Osteocyte (in vitro differentiated cells): ENCODE results near the gene ITK. TPM values are rescaled to one million over a fixed set of nuclear protein-coding genes. Genes with fewer than 3 reads are reported as not detected.

ENCODE experiments used
- DNase-seq: peaks from one replicate; pipeline ENCODE4 v3.0.0; 2021; ENCODE audit warnings: mixed read lengths; ENCODE audit not compliant: unreplicated experiment; ENCODE audit errors: extremely low spot score
- H3K27ac Mint-ChIP-seq: one replicate; pipeline ENCODE4 v1.8.0; 2021; ENCODE audit warnings: mild to moderate bottlenecking, mixed read lengths; ENCODE audit not compliant: unreplicated experiment
- H3K27me3 Mint-ChIP-seq: one replicate; pipeline ENCODE4 v1.8.0; 2021; ENCODE audit warnings: mixed read lengths; ENCODE audit not compliant: unreplicated experiment
- H3K36me3 Mint-ChIP-seq: one replicate; pipeline ENCODE4 v1.8.0; 2021; ENCODE audit warnings: mixed read lengths; ENCODE audit not compliant: unreplicated experiment
- H3K4me1 Mint-ChIP-seq: one replicate; pipeline ENCODE4 v1.8.0; 2021; ENCODE audit warnings: mixed read lengths; ENCODE audit not compliant: unreplicated experiment
- H3K4me3 Mint-ChIP-seq: one replicate; pipeline ENCODE4 v1.8.0; 2021; ENCODE audit warnings: mild to moderate bottlenecking, moderate library complexity, mixed read lengths; ENCODE audit not compliant: unreplicated experiment
- H3K9me3 Mint-ChIP-seq: one replicate; pipeline ENCODE4 v1.8.0; 2021; ENCODE audit warnings: mixed read lengths; ENCODE audit not compliant: unreplicated experiment
- CTCF ChIP-seq: fragments of 200-600 bp; sonication (generic); IDR thresholded peaks from 2 replicates; pipeline ENCODE4 v1.5.0; 2021; ENCODE audit warnings: antibody characterized with exemption, mild to moderate bottlenecking, moderate library complexity
- total RNA-seq: library from RNA; stranded (reverse); gene quantifications from 2 replicates; pipeline ENCODE4 v1.2.1, GENCODE V29; 2021

ITK gene
- total RNA-seq, 1 donor from 2014 or later: not detected

- Mint-ChIP-seq H3K27ac (no peak overlapping the region), H3K9me3 (no peaks in the 10 kb centered on the region), H3K36me3 (peaks cover 6% of the 10 kb centered on the region), H3K27me3 (no peaks in the 10 kb centered on the region), H3K4me1 (no peaks in the 10 kb centered on the region), H3K4me3 (no peak overlapping the region)
- DNase-seq: peak; percentile 27
- TF ChIP-seq CTCF: no peak
Observed at GRCh38 chr5:157303023-157303422, 122.4 kb downstream of the ITK start.

- Mint-ChIP-seq H3K36me3 (peaks cover 4% of the 10 kb centered on the region), H3K4me1 (peaks cover 2% of the 10 kb centered on the region), H3K9me3 (no peaks in the 10 kb centered on the region), H3K27ac (no peak overlapping the region), H3K4me3 (no peak overlapping the region), H3K27me3 (no peaks in the 10 kb centered on the region)
- no peak for DNase-seq
- TF ChIP-seq CTCF: no peak
Observed at GRCh38 chr5:157303667-157304327, 123.2 kb downstream of the ITK start.

Other genes with a start within 250 kb of the ITK start
- gene TIMD4, start 217.6 kb upstream of the ITK start, total RNA-seq: not detected in 2 replicates
- not detected in 2 replicates for gene HAVCR1, start 121.7 kb upstream of the ITK start, total RNA-seq
- gene HAVCR2, start 71.8 kb upstream of the ITK start, total RNA-seq: 0.21 TPM in 1 of 2 replicates, not detected in the other
- gene MED7, start 38.0 kb upstream of the ITK start, total RNA-seq: 9.2 and 9.3 TPM in 2 replicates
- gene GARIN3, start 14.6 kb upstream of the ITK start, total RNA-seq: not detected in 2 replicates
- gene CYFIP2, start 85.3 kb downstream of the ITK start, total RNA-seq: 26.4 and 33.4 TPM in 2 replicates